HCT116 (cell line): Measurements from ENCODE around the gene KCNK10. TPM values are rescaled to one million over a fixed set of nuclear protein-coding genes. Genes with fewer than 3 reads are reported as not detected.

Source experiments
- ATAC-seq: fragments of 200-7000 bp; cut with Tn5 transposase; 2 replicates; pipeline ENCODE4 v1.9.1; 2020; ENCODE audit warnings: mild to moderate bottlenecking, moderate library complexity
- BruUV-seq: library from RNA; stranded (reverse); fragments of 400-500 nt; replicated peaks from 2 replicates; lab custom pipeline; 2021; lab: Mats Ljungman, UMichigan
- CTCF ChIA-PET: fragments of 300-600 bp; sonication (Branson Sonifier 250); formaldehyde crosslinking; loops from one replicate; lab custom pipeline; 2021; ENCODE audit warnings: antibody characterized with exemption; lab: Charles Lee
- POLR2A ChIA-PET: fragments of 300-600, 350-600 bp; sonication (Branson Sonifier 250); formaldehyde crosslinking; loops from one replicate; lab custom pipeline; 2021; ENCODE audit warnings: antibody characterized with exemption; lab: Charles Lee
- RAD21 ChIA-PET, 2 experiments: fragments of 300-600 bp; sonication (Branson Sonifier 250); formaldehyde crosslinking; loops; one replicate each; lab custom pipeline; 2023; ENCODE audit warnings: low total read pairs in 2 of 2; ENCODE audit not compliant: uncharacterized antibody in 2 of 2, unreplicated experiment in 2 of 2, low non-redundant PET in 1 of 2; lab: Charles Lee
- DNase-seq: peaks from one replicate; pipeline ENCODE4 v3.0.0-alpha.2; 2010; ENCODE audit warnings: low read depth, low spot score
- H2AFZ ChIP-seq: fragments of 200-600 bp; shearing (Covaris generic), sonication (generic); 2 replicates; pipeline ENCODE4 v1.6.1; 2017; ENCODE audit warnings: low read depth, mixed run types, mixed read lengths, antibody characterized with exemption, low read length; ENCODE audit not compliant: poor library complexity, severe bottlenecking
- H3K27ac ChIP-seq: 2 replicates; pipeline ENCODE4 v1.5.1; 2012; ENCODE audit warnings: low read depth, low read length
- H3K27me3 ChIP-seq: fragments of 200-600 bp; sonication (generic); 2 replicates; pipeline ENCODE4 v1.6.1; 2016; ENCODE audit warnings: mixed run types, low read length, mixed read lengths; ENCODE audit not compliant: insufficient read depth
- H3K36me3 ChIP-seq, 2 experiments: fragments of 200-500 bp in 1 of 2; fragments of 200-600 bp in 1 of 2; sonication (Bioruptor generic) in 1 of 2; sonication (generic) in 1 of 2; 2 replicates each; pipeline versions ENCODE4 v1.5.1 to v1.6.1; 2014 to 2016; ENCODE audit warnings: low read length in 2 of 2, inconsistent platforms in 1 of 2, mixed read lengths in 1 of 2, mixed run types in 1 of 2; ENCODE audit not compliant: insufficient read depth in 2 of 2, control insufficient read depth in 1 of 2
- H3K4me1 ChIP-seq, 2 experiments: fragments of 200-600 bp in 1 of 2; sonication (generic) in 1 of 2; 2 replicates each; pipeline versions ENCODE4 v1.5.1 to v1.6.1; 2012 to 2017; ENCODE audit warnings: low read length in 2 of 2, inconsistent platforms in 1 of 2, mild to moderate bottlenecking in 1 of 2, mixed read lengths in 1 of 2, mixed run types in 1 of 2, moderate library complexity in 1 of 2; ENCODE audit not compliant: insufficient read depth in 2 of 2, control insufficient read depth in 1 of 2
- H3K4me2 ChIP-seq: fragments of 200-600 bp; sonication (generic); 2 replicates; pipeline ENCODE4 v1.6.1; 2017; ENCODE audit warnings: mixed run types, low read length, mixed read lengths
- H3K4me3 ChIP-seq, 2 experiments: fragments of 200-600 bp in 1 of 2; sonication (generic) in 1 of 2; replicated peaks in 1 of 2; 2 replicates each; pipeline ENCODE4 v1.5.1; 2011 to 2016; ENCODE audit warnings: low read length in 2 of 2, control low read depth in 1 of 2, low read depth in 1 of 2, mild to moderate bottlenecking in 1 of 2, mixed read lengths in 1 of 2, mixed run types in 1 of 2
- H3K79me2 ChIP-seq: fragments of 200-600 bp; sonication (generic); 2 replicates; pipeline ENCODE4 v1.6.1; 2017; ENCODE audit warnings: mild to moderate bottlenecking, mixed run types, low read length, moderate library complexity, mixed read lengths; ENCODE audit not compliant: insufficient read depth
- H3K9ac ChIP-seq: fragments of 200-600 bp; sonication (generic); 2 replicates; pipeline ENCODE4 v1.6.1; 2016; ENCODE audit warnings: low read length, mixed read lengths
- H3K9me2 ChIP-seq: fragments of 200-600 bp; sonication (generic), shearing (Covaris generic); 2 replicates; pipeline ENCODE4 v1.6.1; 2017; ENCODE audit warnings: mixed run types, mild to moderate bottlenecking, moderate library complexity; ENCODE audit not compliant: insufficient read depth
- H3K9me3 ChIP-seq, 2 experiments: fragments of 200-500 bp in 1 of 2; fragments of 200-600 bp in 1 of 2; sonication (Bioruptor generic) in 1 of 2; sonication (generic) in 1 of 2; 2 replicates each; pipeline ENCODE4 v1.6.1; 2014 to 2017; ENCODE audit warnings: low read length in 2 of 2, mixed read lengths in 2 of 2, inconsistent platforms in 1 of 2, low read depth in 1 of 2, mild to moderate bottlenecking in 1 of 2, mixed run types in 1 of 2, moderate library complexity in 1 of 2; ENCODE audit not compliant: control insufficient read depth in 1 of 2, insufficient read depth in 1 of 2
- H4K20me1 ChIP-seq: fragments of 200-600 bp; sonication (generic), shearing (Covaris generic); 2 replicates; pipeline ENCODE4 v1.6.1; 2017; ENCODE audit warnings: mixed run types, mild to moderate bottlenecking, moderate library complexity; ENCODE audit not compliant: insufficient read depth
- CEBPB ChIP-seq: IDR thresholded peaks from 2 replicates; pipeline ENCODE4 v1.6.1; 2012; ENCODE audit warnings: low read depth
- EGR1 ChIP-seq: IDR thresholded peaks from 2 replicates; pipeline ENCODE4 v1.6.1; 2012; ENCODE audit warnings: low read depth
- ELF1 ChIP-seq: IDR thresholded peaks from 2 replicates; pipeline ENCODE4 v1.6.1; 2012; ENCODE audit warnings: low read depth, borderline replicate concordance
- EZH2 ChIP-seq: fragments of 200-600 bp; sonication (generic); IDR thresholded peaks from 2 replicates; pipeline ENCODE4 v1.6.1; 2017; ENCODE audit warnings: antibody characterized with exemption, mixed run types
- EZH2phosphoT487 ChIP-seq: fragments of 200-600 bp; IDR thresholded peaks from 2 replicates; pipeline ENCODE4 v1.6.1; 2018; ENCODE audit warnings: antibody characterized with exemption, borderline replicate concordance
- FOSL1 ChIP-seq: IDR thresholded peaks from 2 replicates; pipeline ENCODE4 v1.6.1; 2012; ENCODE audit warnings: low read depth
- JUND ChIP-seq: IDR thresholded peaks from 2 replicates; pipeline ENCODE4 v1.6.1; 2012
- POLR2A ChIP-seq: IDR thresholded peaks from 2 replicates; pipeline ENCODE4 v1.7.0; 2011; ENCODE audit warnings: borderline replicate concordance; ENCODE audit not compliant: insufficient read depth, insufficient read length; ENCODE audit errors: extremely low read depth
- RAD21 ChIP-seq: IDR thresholded peaks from 2 replicates; pipeline ENCODE4 v1.6.1; 2012; ENCODE audit warnings: low read depth, mild to moderate bottlenecking
- SIN3A ChIP-seq: IDR thresholded peaks from 2 replicates; pipeline ENCODE4 v1.6.1; 2012; ENCODE audit warnings: low read depth
- SRF ChIP-seq: IDR thresholded peaks from 2 replicates; pipeline ENCODE4 v1.6.1; 2012; ENCODE audit warnings: low read depth
- TCF7L2 ChIP-seq: IDR thresholded peaks from 2 replicates; pipeline ENCODE4 v1.7.0; 2011; ENCODE audit warnings: borderline replicate concordance, inconsistent platforms; ENCODE audit not compliant: insufficient read depth, insufficient read length; ENCODE audit errors: extremely low read depth
- YY1 ChIP-seq: IDR thresholded peaks from 2 replicates; pipeline ENCODE4 v1.6.1; 2011; ENCODE audit warnings: low read length, low read depth, moderate library complexity, mild to moderate bottlenecking; ENCODE audit not compliant: insufficient replicate concordance; ENCODE audit errors: extremely low read depth
- ZFX ChIP-seq: fragments of 450-650 bp; IDR thresholded peaks from 2 replicates; pipeline ENCODE4 v1.6.1; 2017
- intact Hi-C: fragments of 100-400 bp; cut with micrococcal nuclease; formaldehyde crosslinking; loops from 2 replicates; pipeline ENCODE4 v1.10.0; 2022
- total RNA-seq: library from RNA; stranded (reverse); gene quantifications from one replicate; pipeline ENCODE4 v1.2.1, GENCODE V29; 2021; ENCODE audit not compliant: unreplicated experiment
- TF ChIP-seq, protein P1 (sequence below): IDR thresholded peaks from 2 replicates; pipeline ENCODE4 v1.6.1; 2012
- TF ChIP-seq, protein P2 (sequence below): IDR thresholded peaks from 2 replicates; pipeline ENCODE4 v1.6.1; 2012
- TF ChIP-seq, protein P3 (sequence below): IDR thresholded peaks from 2 replicates; pipeline ENCODE4 v1.6.1; 2012; ENCODE audit warnings: low read depth

KCNK10 gene
- total RNA-seq, 1 experiment from 2014 or later, result not detected

DNA sequence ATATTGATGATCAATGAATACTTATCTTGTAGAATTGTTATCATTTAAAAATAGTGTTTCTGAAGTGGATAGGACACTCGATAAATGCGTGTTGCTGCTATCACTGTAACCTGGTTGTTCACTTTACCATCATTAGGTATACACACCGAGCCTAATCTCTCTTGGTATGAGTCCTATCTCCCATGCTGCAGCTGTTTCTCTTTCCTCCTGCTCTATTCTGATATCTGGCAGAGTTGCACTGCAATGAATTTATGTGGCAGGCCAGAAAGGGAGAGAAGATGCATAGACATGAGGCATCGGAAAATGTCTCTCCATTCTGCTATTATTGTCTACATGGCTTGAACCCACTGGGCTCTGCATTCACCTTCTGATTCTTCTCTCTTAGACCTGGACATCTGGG, 26.7 kb downstream of the KCNK10 start:
- no peak overlapping the region for H3K9ac ChIP-seq
- no TSS peak for BruUV-seq
- H3K36me3 ChIP-seq, result no peaks in the 10 kb centered on the region
- ATAC-seq, result no peak
- no peaks in the 10 kb centered on the region for H4K20me1 ChIP-seq
- no peaks in the 10 kb centered on the region for H3K79me2 ChIP-seq
- TF ChIP-seq, protein P1, sequence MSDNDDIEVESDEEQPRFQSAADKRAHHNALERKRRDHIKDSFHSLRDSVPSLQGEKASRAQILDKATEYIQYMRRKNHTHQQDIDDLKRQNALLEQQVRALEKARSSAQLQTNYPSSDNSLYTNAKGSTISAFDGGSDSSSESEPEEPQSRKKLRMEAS, result no peak
- TF ChIP-seq CEBPB (no peak), EZH2 (no peak), JUND (no peak), TCF7L2 (no peak), EGR1 (no peak), FOSL1 (no peak), SRF (no peak), YY1 (no peak)
- TF ChIP-seq, protein P2, sequence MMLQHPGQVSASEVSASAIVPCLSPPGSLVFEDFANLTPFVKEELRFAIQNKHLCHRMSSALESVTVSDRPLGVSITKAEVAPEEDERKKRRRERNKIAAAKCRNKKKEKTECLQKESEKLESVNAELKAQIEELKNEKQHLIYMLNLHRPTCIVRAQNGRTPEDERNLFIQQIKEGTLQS, result no peak
- H3K4me3 ChIP-seq, result no peak overlapping the region
- intact Hi-C loops, result no loop called here
- H3K27ac ChIP-seq, result no peak overlapping the region
- H3K9me3 ChIP-seq, result no peaks in the 10 kb centered on the region
- no peaks in the 10 kb centered on the region for H3K4me1 ChIP-seq
- no peaks in the 10 kb centered on the region for H3K27me3 ChIP-seq
- ChIA-PET CTCF (no interaction called here), POLR2A (no interaction called here), RAD21 (no interaction called here)
- no peaks in the 10 kb centered on the region for H3K9me2 ChIP-seq
- no peak overlapping the region for H3K4me2 ChIP-seq
- DNase-seq, result no peak
- H2AFZ ChIP-seq, result no peak overlapping the region

DNA sequence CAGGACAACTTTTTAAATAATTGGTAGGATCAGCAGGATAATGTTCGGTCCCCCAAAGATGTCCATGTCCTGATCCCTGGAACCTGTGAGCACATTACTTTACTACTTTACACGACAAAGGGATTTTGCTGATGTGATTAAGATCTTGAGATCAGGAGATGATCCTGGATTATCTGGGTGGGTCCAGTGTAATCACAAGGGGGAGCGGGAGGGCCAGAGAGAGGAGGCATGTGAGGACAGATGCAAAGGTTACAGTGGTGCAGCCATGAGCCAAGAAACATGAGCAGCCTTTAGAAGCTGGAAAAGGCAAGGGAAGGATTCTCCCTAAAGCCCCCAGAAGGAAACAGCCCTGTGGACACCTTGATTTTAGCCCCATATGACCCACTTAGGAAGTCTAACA, 33.1 kb downstream of the KCNK10 start:
- TF ChIP-seq ZFX (no peak), SRF (no peak), ELF1 (no peak), TCF7L2 (no peak), EZH2phosphoT487 (no peak), EZH2 (no peak), POLR2A (no peak), FOSL1 (no peak), SIN3A (no peak), RAD21 (no peak), EGR1 (no peak)
- TF ChIP-seq, protein P3, sequence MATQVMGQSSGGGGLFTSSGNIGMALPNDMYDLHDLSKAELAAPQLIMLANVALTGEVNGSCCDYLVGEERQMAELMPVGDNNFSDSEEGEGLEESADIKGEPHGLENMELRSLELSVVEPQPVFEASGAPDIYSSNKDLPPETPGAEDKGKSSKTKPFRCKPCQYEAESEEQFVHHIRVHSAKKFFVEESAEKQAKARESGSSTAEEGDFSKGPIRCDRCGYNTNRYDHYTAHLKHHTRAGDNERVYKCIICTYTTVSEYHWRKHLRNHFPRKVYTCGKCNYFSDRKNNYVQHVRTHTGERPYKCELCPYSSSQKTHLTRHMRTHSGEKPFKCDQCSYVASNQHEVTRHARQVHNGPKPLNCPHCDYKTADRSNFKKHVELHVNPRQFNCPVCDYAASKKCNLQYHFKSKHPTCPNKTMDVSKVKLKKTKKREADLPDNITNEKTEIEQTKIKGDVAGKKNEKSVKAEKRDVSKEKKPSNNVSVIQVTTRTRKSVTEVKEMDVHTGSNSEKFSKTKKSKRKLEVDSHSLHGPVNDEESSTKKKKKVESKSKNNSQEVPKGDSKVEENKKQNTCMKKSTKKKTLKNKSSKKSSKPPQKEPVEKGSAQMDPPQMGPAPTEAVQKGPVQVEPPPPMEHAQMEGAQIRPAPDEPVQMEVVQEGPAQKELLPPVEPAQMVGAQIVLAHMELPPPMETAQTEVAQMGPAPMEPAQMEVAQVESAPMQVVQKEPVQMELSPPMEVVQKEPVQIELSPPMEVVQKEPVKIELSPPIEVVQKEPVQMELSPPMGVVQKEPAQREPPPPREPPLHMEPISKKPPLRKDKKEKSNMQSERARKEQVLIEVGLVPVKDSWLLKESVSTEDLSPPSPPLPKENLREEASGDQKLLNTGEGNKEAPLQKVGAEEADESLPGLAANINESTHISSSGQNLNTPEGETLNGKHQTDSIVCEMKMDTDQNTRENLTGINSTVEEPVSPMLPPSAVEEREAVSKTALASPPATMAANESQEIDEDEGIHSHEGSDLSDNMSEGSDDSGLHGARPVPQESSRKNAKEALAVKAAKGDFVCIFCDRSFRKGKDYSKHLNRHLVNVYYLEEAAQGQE, result no peak
- TF ChIP-seq, all 23 proteins: peak for 0
- intact Hi-C loops, result no loop called here
- RAD21 ChIA-PET, result no interaction called here

More for the DNA sequence above, 33.1 kb downstream of the KCNK10 start:
- H2AFZ ChIP-seq, result no peak overlapping the region
- no peak overlapping the region for H3K9ac ChIP-seq
- no peaks in the 10 kb centered on the region for H3K4me1 ChIP-seq
- H3K27ac ChIP-seq, result no peak overlapping the region
- H3K27me3 ChIP-seq, result no peaks in the 10 kb centered on the region
- DNase-seq, result no peak
- no TSS peak for BruUV-seq
- no peaks in the 10 kb centered on the region for H3K79me2 ChIP-seq
- ChIA-PET POLR2A (no interaction called here), CTCF (no interaction called here)
- no peak overlapping the region for H3K4me3 ChIP-seq
- no peaks in the 10 kb centered on the region for H4K20me1 ChIP-seq
- H3K9me2 ChIP-seq, result no peaks in the 10 kb centered on the region
- H3K9me3 ChIP-seq, result no peaks in the 10 kb centered on the region
- no peaks in the 10 kb centered on the region for H3K36me3 ChIP-seq
- H3K4me2 ChIP-seq, result no peak overlapping the region
- ATAC-seq, result no peak
